HEK293 (cell line): Measurements from ENCODE around the gene SMYD2.

ENCODE experiments used
- CTCF ChIA-PET: fragments of 350-600 bp; formaldehyde crosslinking; extraction: SDS; loops from one replicate; lab custom pipeline; 2021; ENCODE audit warnings: antibody characterized with exemption; lab: Yijun Ruan, JAX
- POLR2A ChIA-PET: fragments of 300-600 bp; formaldehyde crosslinking; extraction: SDS; loops from one replicate; lab custom pipeline; 2020; ENCODE audit warnings: antibody characterized with exemption, inconsistent platforms; lab: Yijun Ruan, JAX
- H3K27ac ChIP-seq: fragments of 200-500 bp; sonication (Bioruptor generic); 2 replicates; pipeline ENCODE4 v1.5.1; 2014; ENCODE audit warnings: low read depth, low read length, control low read depth, inconsistent platforms; ENCODE audit errors: extremely low read depth
- H3K36me3 ChIP-seq, 2 experiments: fragments of 200-500 bp in 1 of 2; sonication (Bioruptor generic) in 1 of 2; 1 replicate in 1 of 2; 2 replicates in 1 of 2; pipeline ENCODE4 v1.5.1; 2014 to 2017; ENCODE audit warnings: inconsistent platforms in 2 of 2, low read length in 2 of 2; ENCODE audit not compliant: control insufficient read depth in 2 of 2, insufficient read depth in 1 of 2
- H3K4me1 ChIP-seq: fragments of 200-500 bp; sonication (Bioruptor generic); 2 replicates; pipeline ENCODE4 v1.5.1; 2014; ENCODE audit warnings: mild to moderate bottlenecking, low read length, inconsistent platforms; ENCODE audit not compliant: control insufficient read depth, insufficient read depth
- H3K4me3 ChIP-seq: 2 replicates; pipeline ENCODE4 v1.5.1; 2011; ENCODE audit warnings: low read depth, mild to moderate bottlenecking, control low read depth, low read length, moderate library complexity
- H3K9me3 ChIP-seq: fragments of 200-500 bp; sonication (Bioruptor generic); 2 replicates; pipeline ENCODE4 v1.5.1; 2014; ENCODE audit warnings: low read depth, low read length, inconsistent platforms; ENCODE audit not compliant: control insufficient read depth, insufficient read depth
- KLF7 ChIP-seq: fragments of 450-650 bp; formaldehyde crosslinking; IDR thresholded peaks from 2 replicates; pipeline ENCODE4 v1.5.1; 2016; ENCODE audit warnings: missing biosample characterization, missing genetic modification characterization, borderline replicate concordance
- RBAK ChIP-seq: fragments of 450-650 bp; formaldehyde crosslinking; IDR thresholded peaks from 2 replicates; pipeline ENCODE4 v1.5.1; 2016; ENCODE audit warnings: missing biosample characterization, missing genetic modification characterization
- SP7 ChIP-seq: fragments of 450-650 bp; formaldehyde crosslinking; IDR thresholded peaks from 2 replicates; pipeline ENCODE4 v1.5.1; 2016; ENCODE audit warnings: missing biosample characterization, missing genetic modification characterization
- ZBTB8A ChIP-seq: fragments of 450-650 bp; formaldehyde crosslinking; IDR thresholded peaks from 2 replicates; pipeline ENCODE4 v1.5.1; 2016; ENCODE audit warnings: missing biosample characterization, missing genetic modification characterization
- ZFP69B ChIP-seq: fragments of 450-650 bp; formaldehyde crosslinking; IDR thresholded peaks from 2 replicates; pipeline ENCODE4 v1.5.1; 2016; ENCODE audit warnings: missing biosample characterization, missing genetic modification characterization
- ZNF174 ChIP-seq: fragments of 450-650 bp; formaldehyde crosslinking; IDR thresholded peaks from 2 replicates; pipeline ENCODE4 v1.5.0; 2017; ENCODE audit warnings: missing biosample characterization, mild to moderate bottlenecking, missing genetic modification characterization
- ZNF2 ChIP-seq: fragments of 450-650 bp; formaldehyde crosslinking; IDR thresholded peaks from 2 replicates; pipeline ENCODE4 v1.5.1; 2016; ENCODE audit warnings: missing biosample characterization, missing genetic modification characterization
- ZNF221 ChIP-seq: fragments of 450-650 bp; formaldehyde crosslinking; IDR thresholded peaks from 2 replicates; pipeline ENCODE4 v1.5.1; 2017; ENCODE audit warnings: missing biosample characterization, missing genetic modification characterization, borderline replicate concordance
- ZNF23 ChIP-seq: fragments of 450-650 bp; formaldehyde crosslinking; IDR thresholded peaks from 2 replicates; pipeline ENCODE4 v1.5.1; 2016; ENCODE audit warnings: missing biosample characterization, missing genetic modification characterization, borderline replicate concordance
- ZNF302 ChIP-seq: fragments of 450-650 bp; formaldehyde crosslinking; IDR thresholded peaks from 2 replicates; pipeline ENCODE4 v1.5.1; 2016; ENCODE audit warnings: missing biosample characterization, missing genetic modification characterization, low read depth
- ZNF391 ChIP-seq: fragments of 450-650 bp; formaldehyde crosslinking; IDR thresholded peaks from 2 replicates; pipeline ENCODE4 v1.5.1; 2016; ENCODE audit warnings: low read depth, missing biosample characterization, missing genetic modification characterization, borderline replicate concordance
- ZNF514 ChIP-seq: fragments of 450-650 bp; formaldehyde crosslinking; IDR thresholded peaks from 2 replicates; pipeline ENCODE4 v1.5.1; 2016; ENCODE audit warnings: missing biosample characterization, missing genetic modification characterization
- ZNF529 ChIP-seq: fragments of 450-650 bp; formaldehyde crosslinking; IDR thresholded peaks from 2 replicates; pipeline ENCODE4 v1.5.1; 2017; ENCODE audit warnings: missing genetic modification characterization, missing biosample characterization; ENCODE audit not compliant: insufficient replicate concordance
- ZNF530 ChIP-seq: fragments of 450-650 bp; formaldehyde crosslinking; IDR thresholded peaks from 2 replicates; pipeline ENCODE4 v1.5.1; 2016; ENCODE audit warnings: low read depth, missing biosample characterization, missing genetic modification characterization
- ZNF561 ChIP-seq: fragments of 450-650 bp; IDR thresholded peaks from 2 replicates; pipeline ENCODE4 v1.5.1; 2018; ENCODE audit warnings: missing biosample characterization, missing genetic modification characterization, borderline replicate concordance
- ZNF658 ChIP-seq: fragments of 450-650 bp; formaldehyde crosslinking; IDR thresholded peaks from 2 replicates; pipeline ENCODE4; 2016; ENCODE audit warnings: missing biosample characterization, missing genetic modification characterization
- ZNF660 ChIP-seq: fragments of 450-650 bp; IDR thresholded peaks from 2 replicates; pipeline ENCODE4 v1.5.1; 2018; ENCODE audit warnings: missing biosample characterization, mild to moderate bottlenecking, missing genetic modification characterization
- ZNF677 ChIP-seq: fragments of 450-650 bp; IDR thresholded peaks from 2 replicates; pipeline ENCODE4 v1.5.0; 2018; ENCODE audit warnings: missing biosample characterization, mild to moderate bottlenecking, missing genetic modification characterization, moderate library complexity
- ZNF747 ChIP-seq: fragments of 450-650 bp; formaldehyde crosslinking; IDR thresholded peaks from 2 replicates; pipeline ENCODE4 v1.5.1; 2016; ENCODE audit warnings: missing biosample characterization, missing genetic modification characterization
- ZNF76 ChIP-seq: fragments of 450-650 bp; formaldehyde crosslinking; IDR thresholded peaks from 2 replicates; pipeline ENCODE4; 2016; ENCODE audit warnings: low read depth, missing biosample characterization, missing genetic modification characterization, borderline replicate concordance
- ZNF776 ChIP-seq: fragments of 450-650 bp; formaldehyde crosslinking; IDR thresholded peaks from 2 replicates; pipeline ENCODE4 v1.5.0; 2017; ENCODE audit warnings: missing biosample characterization, missing genetic modification characterization, borderline replicate concordance
- ZNF791 ChIP-seq: fragments of 450-650 bp; formaldehyde crosslinking; IDR thresholded peaks from 2 replicates; pipeline ENCODE4 v1.5.1; 2016; ENCODE audit warnings: missing biosample characterization, missing genetic modification characterization
- ZNF837 ChIP-seq: fragments of 450-650 bp; formaldehyde crosslinking; IDR thresholded peaks from 2 replicates; pipeline ENCODE4 v1.5.1; 2016; ENCODE audit warnings: missing biosample characterization, missing genetic modification characterization
- ZNF843 ChIP-seq: fragments of 450-650 bp; formaldehyde crosslinking; IDR thresholded peaks from 2 replicates; pipeline ENCODE4 v1.5.1; 2016; ENCODE audit warnings: missing biosample characterization, missing genetic modification characterization
- TF ChIP-seq, protein P1 (sequence below): fragments of 450-650 bp; formaldehyde crosslinking; IDR thresholded peaks from 2 replicates; pipeline ENCODE4 v1.5.1; 2016; ENCODE audit warnings: missing biosample characterization, missing genetic modification characterization
- TF ChIP-seq, protein P2 (sequence below): fragments of 450-650 bp; formaldehyde crosslinking; IDR thresholded peaks from 2 replicates; pipeline ENCODE4 v1.5.1; 2017; ENCODE audit warnings: missing biosample characterization, missing genetic modification characterization
- TF ChIP-seq, protein P3 (sequence below): fragments of 450-650 bp; formaldehyde crosslinking; IDR thresholded peaks from 2 replicates; pipeline ENCODE4 v1.5.1; 2017; ENCODE audit warnings: missing biosample characterization, missing genetic modification characterization

SMYD2 gene

DNA sequence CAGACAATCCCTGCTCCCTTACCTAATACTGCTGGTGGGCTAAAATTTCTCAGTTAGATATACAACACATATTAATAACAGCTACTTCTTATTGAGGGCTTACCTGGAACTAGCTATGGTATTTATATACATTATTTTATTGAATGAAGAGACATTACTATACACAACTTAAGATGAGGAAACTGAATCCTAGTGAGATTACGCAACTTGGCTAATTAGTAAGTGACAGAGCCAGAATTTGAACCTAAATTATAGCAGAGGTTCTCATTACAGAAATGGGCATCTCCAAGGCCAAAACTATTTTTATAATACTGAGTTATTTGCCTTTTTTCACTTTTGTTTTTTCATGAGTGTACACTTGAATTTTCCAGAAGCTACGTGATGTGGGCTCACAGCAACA is 44.5 kb upstream of the SMYD2 start (continued):
- TF ChIP-seq, protein P1, sequence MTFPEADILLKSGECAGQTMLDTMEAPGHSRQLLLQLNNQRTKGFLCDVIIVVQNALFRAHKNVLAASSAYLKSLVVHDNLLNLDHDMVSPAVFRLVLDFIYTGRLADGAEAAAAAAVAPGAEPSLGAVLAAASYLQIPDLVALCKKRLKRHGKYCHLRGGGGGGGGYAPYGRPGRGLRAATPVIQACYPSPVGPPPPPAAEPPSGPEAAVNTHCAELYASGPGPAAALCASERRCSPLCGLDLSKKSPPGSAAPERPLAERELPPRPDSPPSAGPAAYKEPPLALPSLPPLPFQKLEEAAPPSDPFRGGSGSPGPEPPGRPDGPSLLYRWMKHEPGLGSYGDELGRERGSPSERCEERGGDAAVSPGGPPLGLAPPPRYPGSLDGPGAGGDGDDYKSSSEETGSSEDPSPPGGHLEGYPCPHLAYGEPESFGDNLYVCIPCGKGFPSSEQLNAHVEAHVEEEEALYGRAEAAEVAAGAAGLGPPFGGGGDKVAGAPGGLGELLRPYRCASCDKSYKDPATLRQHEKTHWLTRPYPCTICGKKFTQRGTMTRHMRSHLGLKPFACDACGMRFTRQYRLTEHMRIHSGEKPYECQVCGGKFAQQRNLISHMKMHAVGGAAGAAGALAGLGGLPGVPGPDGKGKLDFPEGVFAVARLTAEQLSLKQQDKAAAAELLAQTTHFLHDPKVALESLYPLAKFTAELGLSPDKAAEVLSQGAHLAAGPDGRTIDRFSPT, result no peak
- no peak for TF ChIP-seq ZNF530 (tag by site-specific recombination)
- TF ChIP-seq ZNF76 (tag by site-specific recombination), result no peak
- no peak for TF ChIP-seq ZNF391
- TF ChIP-seq ZNF302, result no peak
- no peak for TF ChIP-seq ZNF658
- no peak for TF ChIP-seq ZNF747 (tag by site-specific recombination)
- TF ChIP-seq ZNF221 (tag by site-specific recombination), result no peak
- no peak for TF ChIP-seq ZNF561 (tag by site-specific recombination)

DNA sequence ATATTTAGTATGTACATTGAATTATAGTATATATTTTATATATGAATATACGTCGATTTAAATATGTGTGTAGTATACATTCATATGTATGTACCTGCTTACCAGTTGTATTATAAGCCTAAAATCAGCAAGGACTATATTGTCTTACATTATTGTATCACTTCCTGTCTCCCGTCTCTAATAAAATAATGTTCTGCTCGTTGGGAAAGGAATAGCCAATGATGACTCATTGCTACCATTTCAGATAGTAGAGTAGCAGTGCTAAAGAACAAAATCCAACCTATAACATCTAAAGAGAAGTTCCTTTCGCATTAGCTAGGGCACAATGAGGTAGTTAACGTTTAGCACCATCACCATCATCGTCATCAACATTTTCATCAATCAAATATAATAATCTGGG is 39.9 kb upstream of the SMYD2 start:
- H3K4me3 ChIP-seq, result no peak overlapping the region
- no peaks in the 10 kb centered on the region for H3K36me3 ChIP-seq
- POLR2A ChIA-PET, result no interaction called here
- H3K4me1 ChIP-seq, result no peaks in the 10 kb centered on the region
- CTCF ChIA-PET, result interaction anchor here (0.5 to 1.9 kb wide), 5 partner anchors 17 to 107 kb away, joined by 3 to 9 read pairs (median 3); no protein-coding TSS in a partner anchor
- H3K9me3 ChIP-seq, result no peaks in the 10 kb centered on the region
- H3K27ac ChIP-seq, result no peak overlapping the region
- TF ChIP-seq ZNF2 (tag by site-specific recombination) (no peak), SP7 (tag by site-specific recombination) (no peak), ZNF837 (no peak), ZNF660 (tag by site-specific recombination) (no peak), ZFP69B (tag by site-specific recombination) (no peak), ZNF791 (tag by site-specific recombination) (no peak), KLF7 (tag by site-specific recombination) (no peak), ZNF174 (tag by site-specific recombination) (no peak), ZBTB8A (tag by site-specific recombination) (no peak), ZNF843 (tag by site-specific recombination) (no peak)
- TF ChIP-seq, protein P2, sequence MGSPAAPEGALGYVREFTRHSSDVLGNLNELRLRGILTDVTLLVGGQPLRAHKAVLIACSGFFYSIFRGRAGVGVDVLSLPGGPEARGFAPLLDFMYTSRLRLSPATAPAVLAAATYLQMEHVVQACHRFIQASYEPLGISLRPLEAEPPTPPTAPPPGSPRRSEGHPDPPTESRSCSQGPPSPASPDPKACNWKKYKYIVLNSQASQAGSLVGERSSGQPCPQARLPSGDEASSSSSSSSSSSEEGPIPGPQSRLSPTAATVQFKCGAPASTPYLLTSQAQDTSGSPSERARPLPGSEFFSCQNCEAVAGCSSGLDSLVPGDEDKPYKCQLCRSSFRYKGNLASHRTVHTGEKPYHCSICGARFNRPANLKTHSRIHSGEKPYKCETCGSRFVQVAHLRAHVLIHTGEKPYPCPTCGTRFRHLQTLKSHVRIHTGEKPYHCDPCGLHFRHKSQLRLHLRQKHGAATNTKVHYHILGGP (tag by site-specific recombination), result no peak
- TF ChIP-seq, protein P3, sequence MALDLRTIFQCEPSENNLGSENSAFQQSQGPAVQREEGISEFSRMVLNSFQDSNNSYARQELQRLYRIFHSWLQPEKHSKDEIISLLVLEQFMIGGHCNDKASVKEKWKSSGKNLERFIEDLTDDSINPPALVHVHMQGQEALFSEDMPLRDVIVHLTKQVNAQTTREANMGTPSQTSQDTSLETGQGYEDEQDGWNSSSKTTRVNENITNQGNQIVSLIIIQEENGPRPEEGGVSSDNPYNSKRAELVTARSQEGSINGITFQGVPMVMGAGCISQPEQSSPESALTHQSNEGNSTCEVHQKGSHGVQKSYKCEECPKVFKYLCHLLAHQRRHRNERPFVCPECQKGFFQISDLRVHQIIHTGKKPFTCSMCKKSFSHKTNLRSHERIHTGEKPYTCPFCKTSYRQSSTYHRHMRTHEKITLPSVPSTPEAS (tag by site-specific recombination), result no peak

DNA sequence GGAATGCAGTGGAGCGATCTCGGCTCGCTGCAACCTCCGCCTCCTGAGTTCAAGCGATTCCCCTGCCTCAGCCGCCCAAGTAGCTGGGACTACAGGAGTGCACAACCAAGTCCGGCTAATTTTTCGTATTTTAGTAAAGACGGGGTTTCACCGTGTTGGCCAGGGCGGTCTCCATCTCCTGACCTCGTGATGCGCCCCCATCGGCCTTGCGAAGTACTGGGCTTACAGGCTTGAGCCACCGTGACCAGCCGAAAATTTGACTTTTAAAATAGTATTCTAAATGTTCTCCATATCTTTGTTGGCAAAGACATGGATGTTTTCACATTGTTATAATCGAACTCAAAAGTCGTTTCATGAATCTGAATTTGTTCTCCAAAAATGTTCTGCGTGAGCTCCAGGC is 36.7 kb upstream of the SMYD2 start:
- POLR2A ChIA-PET, result no interaction called here
- CTCF ChIA-PET, result interaction anchor here (0.6 to 2.0 kb wide), 4 partner anchors 17 to 87 kb away, joined by 3 to 7 read pairs (median 6); no protein-coding TSS in a partner anchor

More for the DNA sequence above, 36.7 kb upstream of the SMYD2 start:
- no peaks in the 10 kb centered on the region for H3K36me3 ChIP-seq
- no peak overlapping the region for H3K27ac ChIP-seq
- no peak overlapping the region for H3K4me3 ChIP-seq
- no peaks in the 10 kb centered on the region for H3K4me1 ChIP-seq
- TF ChIP-seq ZNF677 (tag by site-specific recombination), result no peak
- no peak for TF ChIP-seq ZNF514
- no peak for TF ChIP-seq ZNF529 (tag by site-specific recombination)
- TF ChIP-seq ZNF776 (tag by site-specific recombination), result no peak
- no peak for TF ChIP-seq RBAK (tag by site-specific recombination)
- no peak for TF ChIP-seq ZNF23 (tag by site-specific recombination)
- no peaks in the 10 kb centered on the region for H3K9me3 ChIP-seq
